Measurements from ENCODE around the gene GLRX. TPM values are rescaled to one million over a fixed set of nuclear protein-coding genes. Genes with fewer than 3 reads are reported as not detected.

GLRX gene
- polyA plus RNA-seq, 1 experiment: 295 TPM

- Histone ChIP-seq H3K4me3 (ENCODE audit: low read depth, low read length) (no peak overlapping the region), H3K27me3 (ENCODE audit: control insufficient read depth, insufficient read depth, low read length) (no peaks in the 10 kb centered on the region), H3K36me3 (ENCODE audit: control insufficient read depth, insufficient read depth, low read length) (no peaks in the 10 kb centered on the region)
- POLR2A ChIA-PET: no interaction called here
- no peak for DNase-seq (ENCODE audit: low read depth)
- CTCF ChIA-PET: interaction anchor here (0.9 to 2.3 kb wide), 6 partner anchors 15 to 199 kb away, joined by 3 to 20 read pairs (median 3); partner anchors contain the start of gene RFESD
- no peak for TF ChIP-seq CTCF (IDR thresholded peaks at IDR 0.05; ENCODE audit: insufficient read depth, low read depth, low read length)
Observed at GRCh38 chr5:95842854-95843544, 20.5 kb upstream of the GLRX start.

- Histone ChIP-seq H3K4me3 (ENCODE audit: low read depth, low read length) (no peak overlapping the region), H3K36me3 (ENCODE audit: control insufficient read depth, insufficient read depth, low read length) (no peaks in the 10 kb centered on the region), H3K27me3 (ENCODE audit: control insufficient read depth, insufficient read depth, low read length) (no peaks in the 10 kb centered on the region)
- CTCF ChIA-PET: interaction anchor here (0.6 to 2.3 kb wide), 4 partner anchors 24 to 196 kb away, joined by 3 to 9 read pairs (median 4); partner anchors contain the start of gene RFESD
- no peak for DNase-seq (ENCODE audit: low read depth)
- no peak for TF ChIP-seq CTCF (IDR thresholded peaks at IDR 0.05; ENCODE audit: insufficient read depth, low read depth, low read length)
- POLR2A ChIA-PET: interaction anchor here (0.6 kb wide), 1 partner anchor 19 kb away, joined by 3 read pairs; the partner anchor contains the start of gene GLRX
Observed at GRCh38 chr5:95841914-95842812, 19.6 kb upstream of the GLRX start.

GRCh38 chr5:95840956-95841705 lies 18.6 kb upstream of the GLRX start:
- POLR2A ChIA-PET: interaction anchor here (0.9 kb wide), 1 partner anchor 18 kb away, joined by 3 read pairs; no protein-coding TSS in a partner anchor

GRCh38 chr5:95839658-95840057 lies 17.1 kb upstream of the GLRX start:
- DNase-seq (ENCODE audit: low read depth): no peak
- CTCF ChIA-PET: interaction anchor here (2.3 kb wide), 1 partner anchor 58 kb away, joined by 11 read pairs; no protein-coding TSS in a partner anchor
- no peak overlapping the region for H3K4me3 ChIP-seq (ENCODE audit: low read depth, low read length)
- TF ChIP-seq CTCF (IDR thresholded peaks at IDR 0.05; ENCODE audit: insufficient read depth, low read depth, low read length): no peak
- POLR2A ChIA-PET: no interaction called here
- H3K36me3 ChIP-seq (ENCODE audit: control insufficient read depth, insufficient read depth, low read length): no peaks in the 10 kb centered on the region
- no peaks in the 10 kb centered on the region for H3K27me3 ChIP-seq (ENCODE audit: control insufficient read depth, insufficient read depth, low read length)

More at GRCh38 chr5:95840956-95841705, 18.6 kb upstream of the GLRX start:
- no peak overlapping the region for H3K4me3 ChIP-seq (ENCODE audit: low read depth, low read length)
- H3K36me3 ChIP-seq (ENCODE audit: control insufficient read depth, insufficient read depth, low read length): no peaks in the 10 kb centered on the region
- TF ChIP-seq CTCF (IDR thresholded peaks at IDR 0.05; ENCODE audit: insufficient read depth, low read depth, low read length): no peak
- DNase-seq (ENCODE audit: low read depth): no peak
- CTCF ChIA-PET: interaction anchor here (0.6 to 2.3 kb wide), 4 partner anchors 23 to 195 kb away, joined by 3 to 9 read pairs (median 4); partner anchors contain the start of genes RFESD and RHOBTB3
- H3K27me3 ChIP-seq (ENCODE audit: control insufficient read depth, insufficient read depth, low read length): no peaks in the 10 kb centered on the region
